SKM-1 treated with dmso at 0.1 percent for 144 hours (cell line): ENCODE data around the gene SNX9.

Experiments
- DNase-seq: peaks from one replicate; lab custom pipeline; 2025; ENCODE audit not compliant: unreplicated experiment; lab: John Stamatoyannopoulos, UW

Gene SNX9

DNA sequence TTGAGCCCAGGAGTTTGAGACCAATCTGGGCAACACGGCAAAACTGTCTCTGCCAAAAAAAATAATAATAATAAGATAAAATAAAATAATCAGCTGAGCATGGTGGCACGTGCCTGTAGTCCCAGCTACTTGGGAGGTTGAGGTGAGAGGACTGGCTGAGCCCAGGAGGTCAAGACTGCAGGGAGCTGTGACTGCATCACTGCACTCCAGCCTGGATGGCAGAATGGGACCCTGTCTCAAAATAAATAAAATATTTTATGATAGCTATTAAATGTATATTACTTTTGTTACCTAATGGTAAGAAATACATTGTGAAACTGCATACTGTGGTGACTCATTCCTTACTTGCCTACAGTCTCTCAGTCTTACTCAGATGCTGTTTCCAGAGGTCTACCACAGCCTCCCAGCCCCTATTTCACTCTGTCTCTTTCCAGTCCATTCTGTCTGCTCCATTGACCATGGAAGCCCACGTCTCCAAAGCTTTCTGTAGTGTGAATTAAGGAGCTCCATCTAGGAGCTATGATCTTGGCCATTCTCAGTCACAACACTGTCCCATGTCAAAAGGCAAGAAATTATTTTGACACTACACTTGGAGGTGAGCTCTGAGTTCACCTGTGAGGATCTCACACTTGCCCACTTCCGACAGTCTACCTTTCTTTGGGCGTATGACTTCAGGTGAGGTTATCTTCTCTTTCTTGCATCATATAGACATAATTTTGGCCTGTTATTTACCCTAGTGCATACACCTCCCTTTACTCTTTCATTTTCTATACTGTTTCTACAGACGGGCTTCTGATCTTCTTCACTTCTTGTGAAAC is 22.4 kb upstream of the SNX9 start:
- DNase-seq = no peak

DNA sequence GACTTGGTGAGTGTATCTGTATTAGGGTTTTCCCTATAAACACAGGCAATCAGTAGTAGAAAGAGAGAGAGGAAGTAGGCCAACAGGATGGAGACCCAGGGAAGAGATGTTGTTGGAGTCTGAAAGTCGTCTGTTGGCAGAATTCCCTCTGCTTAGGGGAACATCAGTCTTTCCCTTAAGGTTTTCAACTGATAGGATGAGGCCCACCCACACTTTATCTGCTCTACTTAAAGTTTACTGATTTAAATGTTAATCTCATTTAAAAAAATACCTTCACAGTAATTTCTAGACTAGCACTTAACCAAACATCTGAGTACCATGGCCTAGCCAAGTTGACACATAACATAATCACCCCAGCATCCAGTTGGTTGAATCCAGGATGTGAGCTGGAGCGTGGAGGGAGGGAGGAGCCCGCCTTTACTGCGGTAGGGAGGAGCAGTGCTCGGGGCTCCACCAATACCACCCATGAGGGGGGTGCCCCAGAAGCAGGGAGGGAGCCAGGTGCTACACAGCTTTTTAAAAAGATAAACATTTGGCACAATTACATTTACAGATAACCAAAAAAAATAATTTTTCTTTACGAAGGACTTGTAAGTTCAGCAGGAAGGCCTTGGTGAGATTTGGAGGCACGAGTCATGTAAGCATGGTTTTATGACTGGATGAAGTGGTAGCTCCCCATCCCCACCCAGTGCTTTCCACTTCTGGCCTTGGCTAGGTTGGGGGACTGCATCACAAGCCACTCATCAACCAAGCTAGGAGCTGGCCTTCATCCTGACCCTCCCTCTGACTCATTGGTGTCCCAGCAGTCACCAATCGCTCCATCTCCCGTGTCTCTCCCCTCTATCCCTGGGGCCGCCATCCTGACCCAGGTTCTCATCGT is 18.4 kb upstream of the SNX9 start:
- no peak for DNase-seq

GRCh38 chr6:157806131-157806855 is 16.8 kb upstream of the SNX9 start:
- DNase-seq = no peak

DNA sequence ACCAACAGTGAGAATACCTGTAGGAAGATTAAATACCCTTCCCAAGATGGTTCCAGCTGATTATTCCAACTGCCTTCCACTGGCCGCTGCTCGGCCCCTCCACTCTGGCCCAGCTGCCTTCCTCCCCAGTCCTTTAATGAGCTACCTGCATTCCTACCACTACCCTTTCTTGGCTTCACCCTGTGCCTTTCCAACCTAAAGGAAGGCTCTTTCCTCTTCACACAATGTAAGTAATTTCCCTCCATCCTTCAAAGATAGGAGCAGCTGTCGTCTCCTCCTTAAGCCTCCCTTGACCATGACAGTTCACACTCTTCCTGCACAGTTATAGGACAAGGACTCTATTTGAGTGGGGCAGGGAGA is 16.2 kb upstream of the SNX9 start:
- no peak for DNase-seq

GRCh38 chr6:157808405-157808950 is 14.6 kb upstream of the SNX9 start:
- DNase-seq = no peak

GRCh38 chr6:157809613-157810012 is 13.4 kb upstream of the SNX9 start:
- no peak for DNase-seq

GRCh38 chr6:157811137-157811475 is 11.9 kb upstream of the SNX9 start:
- DNase-seq = no peak

DNA sequence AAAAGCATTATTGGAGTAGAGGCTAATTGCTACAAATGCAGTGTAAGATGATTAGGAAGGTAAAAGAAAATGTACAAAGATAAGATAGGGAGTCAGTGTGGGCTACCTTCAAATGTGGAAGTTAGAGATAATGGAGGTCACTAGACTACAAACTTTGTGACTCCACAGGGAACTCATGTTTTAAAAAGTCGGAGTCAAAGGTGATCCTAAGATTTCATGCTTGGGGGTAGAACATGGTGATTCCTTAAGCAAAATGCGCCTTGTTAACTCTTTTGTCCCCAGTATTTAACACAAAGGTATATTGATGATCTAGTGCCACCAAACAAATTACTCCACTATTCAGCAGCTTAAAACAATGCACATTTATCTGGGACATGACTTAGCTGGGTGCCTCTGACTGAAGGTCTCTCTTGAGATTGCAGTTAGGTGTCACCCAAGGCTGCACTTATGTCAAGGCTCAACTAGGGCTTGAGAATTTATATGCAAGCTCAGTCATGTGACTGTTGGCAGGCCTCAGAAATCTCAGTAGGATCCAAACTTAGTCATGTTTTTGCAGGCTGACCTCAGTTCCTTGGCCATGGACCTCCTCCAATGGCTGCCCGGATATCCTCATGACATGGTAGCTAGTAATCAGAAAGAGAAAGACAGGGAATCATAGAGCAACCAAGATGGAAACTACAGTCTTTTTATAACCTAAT is 11.4 kb upstream of the SNX9 start:
- DNase-seq = no peak

DNA sequence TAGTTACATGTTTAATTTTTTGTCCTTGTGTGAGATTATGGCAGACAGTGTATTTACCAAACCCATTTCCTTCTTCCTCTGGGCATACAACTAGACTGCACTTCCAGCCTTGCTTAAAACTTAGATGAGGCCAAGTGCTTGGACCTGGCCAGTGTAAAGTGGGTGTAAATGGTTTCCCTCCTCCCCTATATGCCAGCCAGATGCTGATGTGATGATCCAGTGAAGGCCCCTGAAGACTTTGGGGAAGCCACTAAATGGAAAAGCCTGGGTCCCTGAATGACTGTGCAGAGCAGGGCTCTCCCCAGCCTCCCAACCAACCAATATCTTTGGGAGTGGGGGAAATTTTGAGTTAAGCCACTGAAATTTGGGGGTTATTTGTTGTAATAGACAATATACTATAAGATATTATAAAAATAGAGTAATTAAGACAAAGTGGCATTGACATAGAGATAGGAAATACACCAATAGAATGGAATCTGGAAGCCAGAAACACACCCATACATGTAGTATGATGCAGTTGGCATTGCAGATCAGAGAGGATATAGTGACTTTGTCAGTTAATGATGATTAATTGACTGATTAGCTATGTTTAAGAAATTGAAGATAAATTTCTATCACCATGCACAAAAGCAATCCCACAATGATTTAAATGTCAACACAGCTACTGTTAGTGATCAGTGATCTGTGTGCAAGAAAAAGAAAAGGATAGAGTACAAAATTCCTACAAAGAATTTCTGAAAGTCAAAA is 10.4 kb upstream of the SNX9 start:
- DNase-seq = no peak

DNA sequence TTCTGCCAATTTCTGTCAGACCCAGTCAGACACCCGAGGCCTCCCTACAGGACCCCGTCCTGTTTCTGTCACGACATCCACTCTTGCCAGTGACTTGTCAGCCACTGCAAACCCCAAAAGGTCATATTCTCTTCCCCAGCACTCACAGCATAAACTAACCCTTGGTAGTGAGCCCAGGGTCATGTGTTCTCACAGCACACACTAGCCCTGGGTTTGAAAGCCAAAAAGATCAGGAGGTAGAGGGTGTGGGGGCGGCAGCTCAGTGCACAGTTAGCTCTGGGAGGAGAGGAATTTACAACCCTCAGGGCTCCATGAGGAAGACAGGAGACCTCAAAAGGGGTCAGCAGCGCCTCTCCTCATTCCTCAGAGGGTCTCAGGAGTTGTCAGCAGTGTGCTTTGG is 9.9 kb upstream of the SNX9 start:
- no peak for DNase-seq

DNA sequence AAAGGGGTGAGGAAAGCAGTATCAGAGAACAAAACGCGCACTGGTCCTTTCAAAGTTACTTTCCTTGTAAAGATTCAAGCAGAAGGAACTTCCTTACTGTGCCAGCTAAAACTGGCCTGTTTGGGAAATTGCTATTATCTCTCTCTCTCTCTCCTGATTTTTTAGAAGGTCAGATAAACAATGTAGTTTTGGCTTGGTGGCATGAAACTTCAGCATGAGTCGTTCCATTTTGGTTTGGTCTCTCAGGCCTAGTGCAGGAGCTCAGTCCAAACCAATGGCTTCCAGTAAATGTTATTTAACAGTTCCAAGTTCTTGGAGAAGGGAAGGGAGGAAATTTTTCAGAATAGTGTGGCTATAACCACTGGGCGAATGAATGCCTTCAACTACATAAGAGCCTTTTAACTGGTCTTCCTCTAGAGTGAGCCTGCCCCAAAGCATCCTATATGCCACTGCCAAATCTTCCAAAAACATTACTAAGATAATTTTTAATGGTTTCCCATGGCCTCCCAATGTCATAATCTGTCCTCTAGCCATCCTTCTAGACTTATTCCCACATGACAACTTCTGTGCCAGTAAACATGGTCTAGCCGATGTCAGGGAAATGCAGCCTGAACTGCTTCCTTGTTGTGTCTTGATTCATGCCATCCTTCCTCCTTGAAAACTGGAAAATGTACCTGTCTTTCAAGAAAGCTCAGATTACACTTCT is 9.1 kb upstream of the SNX9 start:
- DNase-seq = no peak

GRCh38 chr6:157814883-157815282 is 8.2 kb upstream of the SNX9 start:
- DNase-seq = peak; percentile 33

DNA sequence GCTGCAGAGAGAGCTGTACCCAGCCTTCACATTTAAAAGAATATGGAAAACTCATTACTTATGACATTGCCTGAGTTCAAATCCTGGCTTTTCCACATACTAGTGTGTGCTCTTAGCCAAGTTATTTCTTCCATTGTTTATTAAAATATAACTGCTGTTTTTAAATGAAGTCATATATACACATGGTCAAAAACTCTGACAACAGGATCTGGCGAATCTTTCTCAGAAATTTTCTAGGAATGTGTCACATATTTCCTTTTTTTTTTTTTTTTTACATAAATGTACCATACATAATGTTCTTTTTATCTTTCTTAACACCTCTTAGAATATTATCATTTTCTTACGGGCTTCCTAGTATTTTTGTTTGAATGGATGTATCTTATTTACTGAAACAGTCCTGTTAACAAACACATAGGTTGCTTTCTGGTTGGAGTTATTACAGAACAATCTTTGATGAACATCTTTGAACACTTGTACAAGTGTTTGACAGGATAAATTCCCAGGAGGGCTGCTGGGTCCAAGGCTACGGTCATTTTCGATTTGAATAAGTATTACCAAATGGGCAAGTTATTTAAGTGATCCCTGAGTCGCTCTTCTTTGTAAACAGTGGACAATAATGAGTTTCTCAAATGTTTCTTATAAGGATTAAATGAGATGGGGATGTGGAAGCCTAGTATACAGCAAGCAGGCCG is 1.6 kb upstream of the SNX9 start:
- no peak for DNase-seq

GRCh38 chr6:157822245-157823000 is 623 bp upstream of the SNX9 start:
- no peak for DNase-seq

- no peak for DNase-seq
Measured at GRCh38 chr6:157823528-157824370, 703 bp downstream of the SNX9 start.

- DNase-seq = no peak
Measured at GRCh38 chr6:157825243-157825904, 2.3 kb downstream of the SNX9 start.
